ENCODE measurements around the gene KCP.

GRCh38 chr7:128908750-128909624 lies 1.5 kb downstream of the KCP start:
- TF ChIP-seq EZH2 (IDR thresholded peaks at IDR 0.05; ENCODE audit: borderline replicate concordance, control insufficient read depth, low read depth, low read length) (no peak), CTCF (IDR thresholded peaks at IDR 0.05 in 2 of 3, conservative IDR thresholded peaks at IDR 0.05 in 1 of 3; ENCODE audit: control insufficient read depth in 2 of 3, extremely low read depth in 1 of 3, insufficient read depth in 1 of 3, low read depth in 3 of 3, low read length in 3 of 3) (no peak), ESRRA (IDR thresholded peaks at IDR 0.05; ENCODE audit: low read length) (no peak), USF2 (IDR thresholded peaks at IDR 0.05; ENCODE audit: borderline replicate concordance, low read depth, low read length) (no peak), EP300 (IDR thresholded peaks at IDR 0.05; ENCODE audit: borderline replicate concordance in 1 of 2, control insufficient read depth in 1 of 2, low read depth in 2 of 2, low read length in 2 of 2) (no peak), BCLAF1 (IDR thresholded peaks at IDR 0.05) (no peak), CEBPZ (IDR thresholded peaks at IDR 0.05; ENCODE audit: low read depth, low read length) (no peak), MEF2A (IDR thresholded peaks at IDR 0.05; ENCODE audit: insufficient read depth, low read depth, low read length) (no peak), POLR2A (IDR thresholded peaks at IDR 0.05; ENCODE audit: low read depth, low read length) (no peak)

All from GM12878 (cell line).